Heart right ventricle (tissue), 16 donors: Measurements from ENCODE around the gene PEAK1. TPM values are rescaled to one million over a fixed set of nuclear protein-coding genes. Genes with fewer than 3 reads are reported as not detected.

Experiments used
- ATAC-seq, 8 donors: fragments of 200-7000 bp; cut with Tn5 transposase; one replicate each; pipeline ENCODE4 v1.9.1; 2020; ENCODE audit warnings: mild to moderate bottlenecking in 8 of 8, moderate library complexity in 8 of 8, moderate number of reproducible peaks in 1 of 8
- DNase-seq, 2 donors: peaks; one replicate each; pipeline ENCODE4 v3.0.0-alpha.2; 2020
- H3K27ac ChIP-seq, 10 donors: fragments of 200-600 bp; sonication (generic) in 2 of 10; one replicate each; pipeline versions ENCODE4 v1.5.0 to v1.8.0; 2020 to 2022; ENCODE audit warnings: mild to moderate bottlenecking in 3 of 10
- H3K27me3 ChIP-seq, 7 donors: fragments of 200-600 bp; one replicate each; pipeline ENCODE4 v1.8.0; 2021 to 2022; ENCODE audit warnings: mild to moderate bottlenecking in 2 of 7
- H3K36me3 ChIP-seq, 9 donors: fragments of 200-600 bp; sonication (generic) in 1 of 9; one replicate each; pipeline versions ENCODE4 v1.5.0 to v1.8.0; 2020 to 2022; ENCODE audit warnings: mild to moderate bottlenecking in 2 of 9
- H3K4me1 ChIP-seq, 9 donors: fragments of 200-600 bp; sonication (generic) in 1 of 9; one replicate each; pipeline versions ENCODE4 v1.5.0 to v1.8.0; 2020 to 2022; ENCODE audit warnings: mild to moderate bottlenecking in 4 of 9
- H3K4me3 ChIP-seq, 10 donors: fragments of 200-600 bp; sonication (generic) in 2 of 10; one replicate each; pipeline versions ENCODE4 v1.5.0 to v1.8.0; 2020 to 2022; ENCODE audit warnings: mild to moderate bottlenecking in 7 of 10, moderate library complexity in 2 of 10
- H3K9me3 ChIP-seq, 11 donors: fragments of 200-600 bp in 10 of 11; sonication (generic) in 2 of 11; one replicate each; pipeline versions ENCODE4 v1.5.0 to v1.8.0; 2013 to 2022; ENCODE audit warnings: mild to moderate bottlenecking in 2 of 11, control low read depth in 1 of 11, moderate library complexity in 1 of 11
- CTCF ChIP-seq, 9 donors: fragments of 200-600 bp; sonication (generic) in 2 of 9; IDR thresholded peaks; one replicate each; pipeline versions ENCODE4 v1.5.0 to v1.8.0; 2021 to 2022; ENCODE audit warnings: antibody characterized with exemption in 9 of 9, mild to moderate bottlenecking in 5 of 9, moderate library complexity in 1 of 9
- WGBS, 2 donors: extraction: QIAGEN DNeasy Blood & Tissue Kit; methylation state at CpG; one replicate each; pipeline ENCODE4 v1.1.7; 2013; ENCODE audit warnings: inconsistent platforms in 1 of 2; 5-methylcytosine and 5-hydroxymethylcytosine counted together
- intact Hi-C, 10 donors: fragments of 100-400 bp; cut with DNase I; formaldehyde crosslinking; loops; one replicate each; pipeline versions ENCODE4 v1.11.1 to v1.14.2; 2022
- polyA plus RNA-seq, 2 donors: library from polyadenylated mRNA; stranded (reverse); fragments of 200-250 nt; gene quantifications; one replicate each; pipeline ENCODE4 v1.2.3, GENCODE V29; 2013
- total RNA-seq, 10 donors: library from RNA; stranded (reverse); fragmentation: NEBNext Ultra II Directional in 3 of 10; extraction: Animal tissue kit (Norgen Biotek cat#: 25700) in 3 of 10; gene quantifications; one replicate each; pipeline versions ENCODE4 v1.2.1 to v1.2.4, GENCODE V29; 2021 to 2023
- donor health status: Arrhythmogenic right ventricular cardiomyopathy.
- donor health status: ischemic (EF 13 %, LVEDD 7.1; RV severe dilation, severe dysfunction).
- donor health status: healthy with polysubstance abuse.
- donor health status: DM: no; HTN: yes; CAD: no.
- donor health status: DM: no; HTN: no; CAD: no.
- donor health status: ischemic (EF 25% LVEDD 6.9; RV normal size, moderate dysfunction).
- donor health status: ischemic (EF 25% LVEDD 5.7; RV mildly dilated, moderate dysfunction).
- donor health status: healthy.
- donor health status: DM: yes; HTN: yes; CAD: no.
- donor health status: Ischemic cardiomyopathy.
- donor health status: ischemic (EF 35%, LVEDD 5.7; RV mildly dilated, moderate dysfunction).
- donor health status: nonischemic (EF 11% LVEDD 7.7; RV severe dilation, severe dysfunction).
- donor health status: DM: yes; HTN: yes; CAD: no.
- donor health status: PGD.
- donor health status: ischemic (EF 29% LVEDD 5.4; RV normal size, mild dysfunction).
- donor health status: nonischemic (EF 23%, LVEDD 6.1; RV moderate dilation, normal function).

The PEAK1 gene
- total and polyA plus RNA-seq, 12 donors = 7.0 to 146 (median 90.8) TPM

- Histone ChIP-seq H3K27me3 (no peaks in the 10 kb centered on the region), H3K9me3 (no peaks in the 10 kb centered on the region), H3K36me3 (no peaks in the 10 kb centered on the region), H3K4me1 (peaks cover 6 to 58% (median 40%) of the 10 kb centered on the region in 9 donors), H3K4me3 (no peak overlapping the region), H3K27ac (peak overlapping the region in 5 of 10 donors; percentile 1 to 40 (median 6))
- WGBS, 2 donors = 13 to 21% methylated on average over 4 of the region's 4 CpGs
- no peak for TF ChIP-seq CTCF (IDR thresholded peaks at IDR 0.05)
- DNase-seq (no peak), ATAC-seq (peak in 3 of 8 donors; percentile 25 to 42 (median 28))
- intact Hi-C loops = loop anchor here in 1 of 10 donors (5.0 kb wide), 2 partner anchors 70 to 150 kb away; no protein-coding TSS in a partner anchor
Observed at GRCh38 chr15:77347197-77347596, 72.7 kb downstream of the PEAK1 start.

GRCh38 chr15:77346245-77347036 is 73.5 kb downstream of the PEAK1 start:
- peaks cover 6 to 60% (median 37%) of the 10 kb centered on the region in 9 donors for H3K4me1 ChIP-seq
- intact Hi-C loops = loop anchor here in 1 of 10 donors (5.0 kb wide), 2 partner anchors 71 to 151 kb away; no protein-coding TSS in a partner anchor
- peaks cover 0 to 3% (median 0%) of the 10 kb centered on the region in 11 donors for H3K9me3 ChIP-seq
- peak overlapping the region in 5 of 10 donors; percentile 1 to 40 (median 6) for H3K27ac ChIP-seq
- ATAC-seq (peak in 2 of 8 donors; percentile 24 to 65), DNase-seq (no peak)
- no peaks in the 10 kb centered on the region for H3K36me3 ChIP-seq
- no peaks in the 10 kb centered on the region for H3K27me3 ChIP-seq
- no peak overlapping the region for H3K4me3 ChIP-seq
- no peak for TF ChIP-seq CTCF (IDR thresholded peaks at IDR 0.05)
- 78 to 84% methylated on average over 4 of the region's 4 CpGs for WGBS, 2 donors

- no peak for ATAC-seq
- Histone ChIP-seq H3K4me3 (no peak overlapping the region), H3K27me3 (no peaks in the 10 kb centered on the region)
Observed at GRCh38 chr15:77342807-77343206, 77.1 kb downstream of the PEAK1 start.

GRCh38 chr15:77340245-77340644 is 79.7 kb downstream of the PEAK1 start:
- DNase-seq (no peak), ATAC-seq (no peak)
- WGBS, 2 donors = 96 to 98% methylated on average over 3 of the region's 3 CpGs
- no peaks in the 10 kb centered on the region for H3K36me3 ChIP-seq
- intact Hi-C loops = no loop called here
- H3K27me3 ChIP-seq = no peaks in the 10 kb centered on the region
- peaks cover 2 to 42% (median 29%) of the 10 kb centered on the region in 9 donors for H3K4me1 ChIP-seq
- peaks cover 0 to 9% (median 0%) of the 10 kb centered on the region in 11 donors for H3K9me3 ChIP-seq
- H3K27ac ChIP-seq = no peak overlapping the region
- TF ChIP-seq CTCF (IDR thresholded peaks at IDR 0.05) = no peak
- no peak overlapping the region for H3K4me3 ChIP-seq

More at GRCh38 chr15:77342807-77343206, 77.1 kb downstream of the PEAK1 start:
- intact Hi-C loops = no loop called here
- TF ChIP-seq CTCF (IDR thresholded peaks at IDR 0.05) = no peak
- H3K4me1 ChIP-seq = peaks cover 4 to 44% (median 35%) of the 10 kb centered on the region in 9 donors
- H3K27ac ChIP-seq = no peak overlapping the region
- H3K9me3 ChIP-seq = peaks cover 0 to 9% (median 0%) of the 10 kb centered on the region in 11 donors
- DNase-seq = no peak
- WGBS, 2 donors = 32 to 39% methylated on average over 3 of the region's 3 CpGs
- H3K36me3 ChIP-seq = no peaks in the 10 kb centered on the region
